Uterus (tissue), 4 donors: Measurements from ENCODE around the gene CDIP1. TPM values are rescaled to one million over a fixed set of nuclear protein-coding genes. Genes with fewer than 3 reads are reported as not detected.

Experiments
- DNase-seq, 2 donors: peaks; one replicate each; pipeline ENCODE4 v3.0.0-alpha.2; 2019 to 2020
- H3K27ac ChIP-seq, 2 donors: fragments of 200-600 bp; sonication (generic); 1 replicate in 1 of 2; 2 replicates in 1 of 2; pipeline ENCODE4 v1.5.1; 2016 to 2018
- H3K27me3 ChIP-seq, 2 donors: fragments of 200-600 bp; sonication (generic); one replicate each; pipeline ENCODE4 v1.5.1; 2018 to 2019; ENCODE audit warnings: control low read depth in 1 of 2
- H3K36me3 ChIP-seq, 2 donors: fragments of 200-600 bp; sonication (generic); one replicate each; pipeline ENCODE4 v1.5.1; 2019; ENCODE audit warnings: control low read depth in 1 of 2
- H3K4me1 ChIP-seq, 2 donors: fragments of 200-600 bp; sonication (generic); one replicate each; pipeline ENCODE4 v1.5.1; 2018 to 2019; ENCODE audit warnings: control low read depth in 1 of 2
- H3K4me3 ChIP-seq, 2 donors: fragments of 200-600 bp; sonication (generic); 1 replicate in 1 of 2; 2 replicates in 1 of 2; pipeline ENCODE4 v1.5.1; 2018 to 2019; ENCODE audit warnings: mild to moderate bottlenecking in 1 of 2
- H3K9me3 ChIP-seq, 2 donors: fragments of 200-600 bp; sonication (generic); one replicate each; pipeline ENCODE4 v1.5.1; 2019; ENCODE audit warnings: control low read depth in 1 of 2
- CTCF ChIP-seq, 4 experiments: fragments of 200-600 bp in 2 of 4; fragments of 450-650 bp in 2 of 4; sonication (generic) in 2 of 4; IDR thresholded peaks; one replicate each; pipeline ENCODE4 v1.5.1; 2016 to 2019; ENCODE audit warnings: antibody characterized with exemption in 4 of 4, mild to moderate bottlenecking in 2 of 4, moderate library complexity in 1 of 4
- POLR2A ChIP-seq, 2 donors: fragments of 450-650 bp; IDR thresholded peaks; one replicate each; pipeline ENCODE4 v1.6.1; 2016; ENCODE audit warnings: antibody characterized with exemption in 2 of 2, mild to moderate bottlenecking in 1 of 2, moderate library complexity in 1 of 2
- intact Hi-C: fragments of 100-400 bp; cut with DNase I; formaldehyde crosslinking; loops from one replicate; pipeline ENCODE4 v1.15.1; 2023; ENCODE audit warnings: low total_unique reads
- total RNA-seq, 4 donors: library from RNA; depleted of rRNA in 3 of 4; stranded (reverse); fragments of >200 nt in 3 of 4; gene quantifications; one replicate each; pipeline versions ENCODE4 v1.1.0 to v1.2.4, GENCODE V29; 2014 to 2023
- donor health status: DM: yes; HTN: yes; CAD: no.

CDIP1 gene
- 10 to 100 TPM in 2 of 4 donors, 1 to 10 TPM in 2; 5.0 to 40.6 (median 11.1) TPM for total RNA-seq

DNA sequence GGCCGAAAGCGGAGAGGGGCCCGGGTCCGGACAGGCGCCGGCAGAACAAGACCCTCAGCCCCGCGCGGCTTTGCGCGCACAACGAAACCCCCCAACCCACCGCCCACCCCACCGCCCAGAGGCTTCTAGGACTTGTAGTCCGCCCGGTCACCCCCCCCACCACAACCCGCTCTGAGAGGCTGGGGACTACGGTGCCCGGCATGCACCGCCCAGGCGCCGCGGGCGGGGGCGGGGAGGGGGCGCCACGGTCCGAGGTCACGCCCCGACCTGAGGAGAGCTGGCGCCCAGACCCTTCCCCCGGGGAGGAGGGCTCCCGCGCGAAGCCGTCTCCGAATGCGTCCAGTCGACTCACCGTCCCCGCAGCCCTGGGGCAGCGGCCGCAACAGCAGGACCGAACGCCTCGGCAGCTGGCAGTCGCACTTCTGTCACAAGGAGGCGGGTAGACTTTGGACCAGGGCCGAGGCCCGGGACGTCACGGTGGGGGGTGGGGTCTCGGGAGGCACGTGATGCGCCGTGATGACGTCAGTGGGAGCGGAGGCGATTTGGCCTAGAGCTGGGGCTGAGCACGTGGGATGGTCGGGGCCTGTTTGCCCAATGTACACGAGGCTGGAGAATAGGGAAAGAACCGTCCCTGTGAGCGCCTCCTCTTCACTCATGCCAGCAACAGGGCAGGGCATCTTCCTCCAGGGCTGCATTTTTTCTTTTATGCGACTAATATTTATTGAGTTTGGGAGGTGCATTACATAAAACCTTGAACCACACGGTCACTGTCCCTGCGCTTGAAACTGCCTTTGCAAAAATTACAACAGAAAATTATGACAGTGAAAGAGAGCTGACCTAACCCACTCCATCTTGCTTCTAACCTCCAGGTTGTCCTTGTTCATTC, at the start of gene CDIP1:
CDIP1 (minus strand) TSS at position 424 of the 886 bp plus-strand sequence. CDS start 24,643 bp downstream, outside the sequence.
- Histone ChIP-seq H3K27ac (peak within 1 kb of the TSS; percentile 89 to 91), H3K4me1 (no peaks in the 10 kb centered on the region), H3K27me3 (no peaks in the 10 kb centered on the region), H3K9me3 (no peaks in the 10 kb centered on the region), H3K36me3 (no peaks in the 10 kb centered on the region), H3K4me3 (peak within 1 kb of the TSS; percentile 60 to 83)
- TF ChIP-seq CTCF (IDR thresholded peaks at IDR 0.05) (peak in 2 of 4 experiments; percentile 20 to 51), POLR2A (IDR thresholded peaks at IDR 0.05) (peak; percentile 92 to 96)
- intact Hi-C loops: no loop called here
- peak; percentile 97 for DNase-seq

GRCh38 chr16:4586291-4586690, 47.7 kb upstream of the CDIP1 start:
- DNase-seq: no peak
- Histone ChIP-seq H3K4me3 (no peak overlapping the region), H3K4me1 (no peaks in the 10 kb centered on the region), H3K36me3 (no peaks in the 10 kb centered on the region), H3K27ac (no peak overlapping the region), H3K27me3 (no peaks in the 10 kb centered on the region), H3K9me3 (no peaks in the 10 kb centered on the region)
- intact Hi-C loops: no loop called here
- no peak for TF ChIP-seq POLR2A (IDR thresholded peaks at IDR 0.05)
- TF ChIP-seq CTCF (IDR thresholded peaks at IDR 0.05): no peak

GRCh38 chr16:4583906-4584305, 45.3 kb upstream of the CDIP1 start:
- no peak for DNase-seq
- H3K4me3 ChIP-seq: no peak overlapping the region
- intact Hi-C loops: no loop called here
- TF ChIP-seq CTCF (IDR thresholded peaks at IDR 0.05) (no peak), POLR2A (IDR thresholded peaks at IDR 0.05) (no peak)
- no peaks in the 10 kb centered on the region for H3K4me1 ChIP-seq
- no peak overlapping the region for H3K27ac ChIP-seq
- H3K27me3 ChIP-seq: no peaks in the 10 kb centered on the region
- no peaks in the 10 kb centered on the region for H3K9me3 ChIP-seq
- no peaks in the 10 kb centered on the region for H3K36me3 ChIP-seq

GRCh38 chr16:4580250-4580649, 41.7 kb upstream of the CDIP1 start:
- Histone ChIP-seq H3K27ac (no peak overlapping the region), H3K9me3 (no peaks in the 10 kb centered on the region), H3K4me3 (no peak overlapping the region), H3K36me3 (no peaks in the 10 kb centered on the region), H3K27me3 (no peaks in the 10 kb centered on the region), H3K4me1 (no peaks in the 10 kb centered on the region)
- intact Hi-C loops: no loop called here
- no peak for TF ChIP-seq POLR2A (IDR thresholded peaks at IDR 0.05)
- no peak for TF ChIP-seq CTCF (IDR thresholded peaks at IDR 0.05)
- DNase-seq: no peak

- no peak for TF ChIP-seq CTCF (IDR thresholded peaks at IDR 0.05)
- TF ChIP-seq POLR2A (IDR thresholded peaks at IDR 0.05): no peak
- intact Hi-C loops: no loop called here
- Histone ChIP-seq H3K27me3 (no peaks in the 10 kb centered on the region), H3K9me3 (no peaks in the 10 kb centered on the region), H3K36me3 (no peaks in the 10 kb centered on the region), H3K4me1 (no peaks in the 10 kb centered on the region), H3K4me3 (no peak overlapping the region), H3K27ac (no peak overlapping the region)
- no peak for DNase-seq
Observed at GRCh38 chr16:4578961-4579530, 40.5 kb upstream of the CDIP1 start.
